Measurements from ENCODE around the gene GRIP2.

DNA sequence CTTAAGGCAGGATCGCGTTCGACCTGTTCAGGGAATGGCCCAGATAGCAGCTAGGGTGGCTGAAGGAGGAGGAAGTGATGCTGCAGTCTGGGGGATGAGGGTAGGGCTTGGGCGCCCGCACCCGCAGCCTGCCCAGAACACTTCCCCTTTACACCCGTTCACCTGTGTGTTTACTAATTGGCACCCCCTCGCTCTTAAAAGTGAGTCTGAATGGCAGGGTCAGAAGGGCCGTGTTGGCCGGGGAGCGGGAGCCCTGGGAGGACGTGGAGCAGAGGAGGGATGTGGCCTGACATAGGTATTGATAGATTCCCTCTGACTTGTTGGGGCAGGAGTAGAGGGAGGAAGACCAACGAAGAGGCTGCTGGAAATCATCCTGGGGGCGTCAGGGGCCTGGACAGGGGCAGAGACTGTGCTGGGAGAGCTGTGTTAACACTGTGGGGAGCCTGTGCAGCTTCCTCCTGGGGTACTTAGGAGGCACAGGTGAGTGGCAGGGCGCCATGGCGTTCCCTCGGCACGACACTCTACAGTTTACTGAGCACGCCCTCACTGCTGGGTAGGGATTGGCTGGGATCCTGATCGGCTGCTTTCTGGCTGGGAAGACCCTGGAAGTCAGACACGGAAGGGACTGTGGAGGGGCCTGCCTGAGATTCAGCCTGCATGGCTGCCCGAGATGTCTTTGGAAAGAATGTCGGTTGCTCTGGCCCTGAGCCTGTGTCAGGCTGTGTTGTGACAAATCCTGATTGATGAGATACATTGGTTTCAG, 86.1 kb downstream of the GRIP2 start:
- TF ChIP-seq, protein P1, sequence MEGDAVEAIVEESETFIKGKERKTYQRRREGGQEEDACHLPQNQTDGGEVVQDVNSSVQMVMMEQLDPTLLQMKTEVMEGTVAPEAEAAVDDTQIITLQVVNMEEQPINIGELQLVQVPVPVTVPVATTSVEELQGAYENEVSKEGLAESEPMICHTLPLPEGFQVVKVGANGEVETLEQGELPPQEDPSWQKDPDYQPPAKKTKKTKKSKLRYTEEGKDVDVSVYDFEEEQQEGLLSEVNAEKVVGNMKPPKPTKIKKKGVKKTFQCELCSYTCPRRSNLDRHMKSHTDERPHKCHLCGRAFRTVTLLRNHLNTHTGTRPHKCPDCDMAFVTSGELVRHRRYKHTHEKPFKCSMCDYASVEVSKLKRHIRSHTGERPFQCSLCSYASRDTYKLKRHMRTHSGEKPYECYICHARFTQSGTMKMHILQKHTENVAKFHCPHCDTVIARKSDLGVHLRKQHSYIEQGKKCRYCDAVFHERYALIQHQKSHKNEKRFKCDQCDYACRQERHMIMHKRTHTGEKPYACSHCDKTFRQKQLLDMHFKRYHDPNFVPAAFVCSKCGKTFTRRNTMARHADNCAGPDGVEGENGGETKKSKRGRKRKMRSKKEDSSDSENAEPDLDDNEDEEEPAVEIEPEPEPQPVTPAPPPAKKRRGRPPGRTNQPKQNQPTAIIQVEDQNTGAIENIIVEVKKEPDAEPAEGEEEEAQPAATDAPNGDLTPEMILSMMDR (conservative IDR thresholded peaks at IDR 0.05 in 1 of 2, IDR thresholded peaks at IDR 0.05 in 1 of 2; ENCODE audit: extremely low read depth in 1 of 2, insufficient read depth in 1 of 2, low read depth in 1 of 2, low read length in 2 of 2) = no peak
- no peak for TF ChIP-seq EZH2 (IDR thresholded peaks at IDR 0.05; ENCODE audit: borderline replicate concordance, low read length)

Measured in mammary epithelial cell (primary cell).